ENCODE data around the gene WWC1.
"Not testable (repeated sequence)": the region's sequence is repeated elsewhere in the genome, so short reads cannot be mapped to it uniquely, and the experiment has no call there.

Gene WWC1

DNA sequence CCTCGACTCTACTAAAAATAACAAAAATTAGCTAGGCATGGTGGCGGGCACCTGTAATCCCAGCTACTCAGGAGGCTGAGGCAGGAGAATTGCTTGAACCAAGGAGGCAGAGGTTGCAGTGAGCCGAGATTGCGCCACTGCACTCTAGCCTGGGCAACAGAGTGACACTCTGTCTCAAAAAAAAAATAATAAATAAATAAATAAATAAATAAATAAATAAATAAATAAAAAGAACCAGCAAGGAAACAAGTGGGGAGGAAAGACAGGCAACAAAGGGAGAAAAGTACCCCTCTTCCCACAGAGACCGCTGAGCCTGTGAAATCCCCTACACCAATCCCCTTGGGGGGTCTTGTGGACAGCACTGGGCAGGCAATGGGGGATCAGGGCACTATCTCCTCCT lies 4.6 kb upstream of the WWC1 start:
- DNase-seq: not testable (repeated sequence)

- DNase-seq: no peak
Observed at GRCh38 chr5:168287362-168287761, 4.1 kb upstream of the WWC1 start.

GRCh38 chr5:168288349-168289245 lies 2.8 kb upstream of the WWC1 start:
- DNase-seq: no peak

- no peak for DNase-seq
Observed at GRCh38 chr5:168290902-168291341, 523 bp upstream of the WWC1 start.

DNA sequence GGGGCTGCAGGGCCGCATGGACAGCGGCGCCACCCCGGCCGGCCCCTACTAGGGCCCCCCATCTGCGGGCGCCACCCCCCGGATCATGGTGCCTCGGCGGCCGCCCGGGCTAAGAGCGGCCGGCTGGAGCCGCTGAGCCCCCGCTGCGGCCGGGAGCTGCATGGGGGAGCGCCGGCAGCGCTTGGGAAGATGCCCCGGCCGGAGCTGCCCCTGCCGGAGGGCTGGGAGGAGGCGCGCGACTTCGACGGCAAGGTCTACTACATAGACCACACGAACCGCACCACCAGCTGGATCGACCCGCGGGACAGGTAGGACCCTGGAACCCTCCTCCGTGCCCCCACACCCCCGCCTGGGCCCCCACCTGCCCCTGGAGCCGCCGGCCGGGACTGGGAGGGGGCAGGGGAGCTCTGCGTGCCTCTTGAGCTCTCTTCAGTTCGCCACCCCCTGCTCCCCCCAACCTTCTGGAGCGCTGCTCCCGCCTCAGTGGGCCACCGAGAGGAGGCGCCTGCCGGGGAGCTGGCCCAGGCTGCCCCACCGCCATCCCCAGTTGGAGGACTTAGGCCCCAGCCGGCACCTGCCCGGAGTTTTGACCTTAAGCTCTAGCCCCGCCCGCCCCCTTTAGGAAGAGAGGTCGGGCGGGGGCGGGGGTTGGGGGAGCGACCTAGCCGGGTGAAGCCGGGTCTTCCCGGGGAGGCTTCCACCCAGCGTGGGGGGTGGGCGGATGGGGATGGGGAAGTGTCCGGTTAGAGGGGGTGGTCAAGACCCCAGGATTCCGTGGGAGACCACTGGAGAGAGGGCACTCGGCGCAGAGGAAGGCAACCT lies 730 bp downstream of the WWC1 start:
- no peak for DNase-seq

DNA sequence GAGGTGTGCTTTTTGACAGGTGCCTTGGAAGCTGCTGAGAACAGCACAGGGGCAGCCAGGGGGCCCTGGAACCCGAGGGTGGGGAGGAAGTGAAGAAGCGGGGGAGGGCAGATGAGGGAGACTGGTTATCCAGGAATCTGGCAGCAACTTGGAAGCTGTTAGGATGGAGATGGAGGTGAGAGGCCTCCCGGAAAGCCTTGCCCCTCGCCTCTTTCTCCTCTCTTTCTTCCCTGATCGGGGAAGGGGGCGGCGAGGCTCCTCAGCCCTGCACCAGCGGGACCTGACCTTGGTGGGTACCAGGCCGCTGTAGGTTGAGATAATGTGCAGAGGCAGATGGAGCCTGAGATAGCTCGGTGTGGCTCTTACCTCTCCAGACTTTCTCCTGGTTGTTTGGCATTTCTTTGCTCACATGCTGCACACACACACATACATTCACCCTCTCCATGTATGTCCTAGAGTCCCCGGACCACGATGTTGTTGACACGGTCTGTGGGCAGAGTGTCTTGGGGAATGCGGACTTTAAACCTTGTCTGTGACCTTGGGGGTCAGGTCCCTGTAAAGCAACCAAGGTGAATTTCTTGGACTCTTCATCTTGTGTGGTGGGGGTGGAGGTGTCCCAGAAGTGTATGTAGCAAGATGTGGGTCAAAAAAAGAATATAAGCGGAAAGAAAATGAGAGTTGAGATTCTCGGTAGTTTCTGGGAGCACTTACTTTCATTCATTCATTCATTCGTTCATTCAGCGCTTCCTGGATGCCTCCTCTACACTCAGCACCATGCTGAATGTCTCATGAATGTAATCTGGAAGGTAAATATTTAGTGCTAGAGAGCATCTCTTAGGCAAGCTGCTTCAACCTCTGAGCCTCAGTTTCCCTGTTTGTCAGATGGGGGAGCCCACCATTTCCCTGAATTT lies 1.6 kb downstream of the WWC1 start:
- DNase-seq: no peak

GRCh38 chr5:168295574-168296201 lies 4.2 kb downstream of the WWC1 start:
- DNase-seq: no peak

- DNase-seq: no peak
Observed at GRCh38 chr5:168296682-168297081, 5.2 kb downstream of the WWC1 start.

GRCh38 chr5:168298949-168299348 lies 7.5 kb downstream of the WWC1 start:
- no peak for DNase-seq

DNA sequence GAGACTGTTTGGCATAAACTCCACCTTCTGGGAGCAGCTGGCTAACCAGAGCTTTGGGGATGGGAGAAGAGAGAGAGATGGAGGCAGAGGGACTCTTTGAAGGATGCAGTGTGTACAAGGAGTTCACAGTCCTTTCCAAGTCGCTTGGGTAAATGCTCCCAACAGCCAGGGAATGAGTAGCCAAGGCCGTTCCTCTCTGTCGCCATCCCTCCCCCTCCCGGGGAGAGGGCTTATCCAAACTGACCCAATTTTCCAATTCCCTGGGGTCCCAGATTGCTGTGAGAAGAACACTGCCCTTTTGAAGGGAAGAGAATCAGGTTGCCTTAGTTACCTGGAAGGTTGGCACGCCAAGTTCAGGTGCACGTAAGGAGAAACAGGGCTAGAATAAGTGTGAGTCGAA lies 7.9 kb downstream of the WWC1 start:
- no peak for DNase-seq

DNA sequence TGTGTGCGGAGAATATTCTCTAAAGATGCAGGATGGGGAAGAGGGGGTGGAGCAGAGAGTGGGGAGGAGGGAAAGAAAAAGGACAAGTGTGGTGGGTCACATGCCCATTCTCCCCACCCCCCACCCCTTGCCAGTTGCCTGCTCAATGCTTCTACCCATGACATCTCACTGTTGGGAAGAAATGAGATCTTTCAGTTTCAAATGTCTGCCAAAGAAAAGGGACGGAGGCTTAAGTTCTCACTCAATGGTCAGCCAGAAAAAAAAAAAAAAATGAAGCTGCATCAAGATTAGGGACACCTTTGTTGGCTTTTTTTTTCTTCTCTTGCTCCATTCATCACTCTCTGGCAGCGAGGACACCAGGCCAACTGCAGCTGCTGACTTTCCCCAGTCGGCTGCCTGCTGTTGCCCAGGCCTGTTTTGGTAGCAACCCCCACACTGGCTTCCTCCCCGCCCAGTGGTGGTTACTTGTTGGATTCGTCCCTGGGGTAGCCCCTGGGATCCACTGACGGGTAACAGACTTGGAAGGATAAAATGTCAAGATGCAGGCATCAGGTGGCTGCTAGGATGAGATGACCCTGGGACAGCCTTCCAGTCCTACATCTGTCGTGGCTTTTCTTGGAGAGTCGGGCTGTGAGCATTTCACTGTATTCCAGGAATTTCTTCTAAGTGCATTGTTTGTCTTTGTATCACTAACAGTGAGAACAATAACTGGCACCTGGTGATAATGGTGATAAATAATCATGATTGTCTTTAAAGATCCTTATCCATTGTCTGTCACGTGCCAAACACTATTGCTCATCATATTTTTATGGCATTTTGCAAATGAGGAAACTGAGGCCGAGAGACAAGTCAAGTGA lies 9.1 kb downstream of the WWC1 start:
- DNase-seq: no peak

GRCh38 chr5:168301593-168302390 lies 10.3 kb downstream of the WWC1 start:
- DNase-seq: no peak

- no peak for DNase-seq
Observed at GRCh38 chr5:168302785-168303184, 11.3 kb downstream of the WWC1 start.

DNA sequence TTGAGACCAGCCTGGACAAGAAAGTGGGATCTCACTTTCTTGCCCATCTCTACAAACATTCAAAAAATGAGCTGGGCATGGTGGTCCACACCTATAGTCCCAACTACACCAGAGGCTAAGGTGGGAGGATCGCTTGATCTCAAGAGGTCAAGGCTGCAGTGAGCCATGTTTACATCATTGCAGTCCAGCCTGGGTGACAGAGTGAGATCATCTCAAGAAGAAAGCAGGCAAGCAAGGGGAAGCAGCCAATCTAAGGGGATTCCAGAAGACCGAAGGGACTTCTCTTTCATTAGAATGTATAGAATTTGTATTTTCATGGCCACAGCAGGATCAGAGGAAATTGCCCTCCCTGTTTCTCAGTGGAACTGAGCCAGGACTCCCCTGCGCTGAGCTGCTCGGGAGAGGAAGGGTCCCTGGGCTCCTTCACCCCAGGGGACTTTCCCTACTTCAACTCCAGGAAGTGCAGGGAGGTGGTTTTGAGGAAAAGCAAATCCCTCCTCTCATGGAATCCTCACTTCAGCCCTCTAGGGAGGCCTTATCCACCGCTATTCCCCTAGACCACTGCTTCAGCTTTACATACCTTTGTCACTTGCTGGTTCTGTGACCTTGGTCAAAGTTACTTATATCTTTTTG lies 12.1 kb downstream of the WWC1 start:
- DNase-seq: no peak

GRCh38 chr5:168304349-168304748 lies 12.9 kb downstream of the WWC1 start:
- no peak for DNase-seq

DNA sequence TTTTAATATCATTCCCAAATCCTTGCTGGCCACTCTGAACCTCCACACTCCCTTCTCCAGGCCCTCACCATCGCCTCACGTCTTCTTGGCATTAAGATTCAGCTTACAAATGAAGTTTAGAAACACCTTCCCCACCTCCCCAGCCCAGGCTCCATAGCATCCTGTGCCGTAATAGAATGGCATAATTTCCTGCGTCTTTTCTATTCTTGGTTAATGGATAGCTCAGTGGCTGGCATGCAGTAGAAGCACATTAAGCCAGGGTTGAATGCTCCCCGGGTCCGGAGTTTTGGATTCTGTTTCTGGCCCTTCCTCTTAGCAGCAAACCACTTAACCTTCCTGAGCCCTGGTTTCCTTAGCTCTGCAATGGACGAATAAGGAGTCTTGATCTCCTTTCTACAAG lies 13.8 kb downstream of the WWC1 start:
- no peak for DNase-seq

GRCh38 chr5:168307022-168307421 lies 15.6 kb downstream of the WWC1 start:
- no peak for DNase-seq

- DNase-seq: no peak
Observed at GRCh38 chr5:168307925-168308584, 16.6 kb downstream of the WWC1 start.

DNA sequence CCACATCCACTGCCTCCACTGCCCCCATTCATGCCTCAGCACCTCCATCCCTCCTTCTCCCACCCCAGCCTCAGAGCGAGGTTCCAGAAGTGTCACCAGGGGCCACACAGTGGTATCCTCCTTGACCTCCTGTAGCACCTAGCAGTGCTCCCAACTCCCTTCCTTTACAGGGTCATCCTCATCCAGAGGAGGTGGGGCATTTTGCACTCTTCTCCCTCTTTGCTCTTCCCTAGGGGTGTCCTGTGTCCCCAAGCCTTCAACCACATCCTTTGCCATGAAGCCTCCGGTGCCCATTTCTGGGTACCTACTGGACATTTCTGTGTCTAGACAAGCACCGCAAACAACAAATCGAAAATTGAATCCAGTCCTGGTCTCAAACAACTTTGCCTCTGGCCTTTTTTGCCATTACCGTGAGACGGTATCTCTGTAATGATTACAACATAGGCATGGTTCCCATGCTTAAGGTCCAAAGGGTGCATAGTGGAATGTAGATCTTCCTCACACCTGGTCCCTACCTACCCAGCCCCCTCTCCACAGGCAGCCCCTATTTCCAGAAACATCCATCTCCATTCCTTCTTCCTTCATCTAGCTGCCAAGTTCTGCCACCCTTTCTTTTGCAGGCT lies 17.6 kb downstream of the WWC1 start:
- no peak for DNase-seq

Measured in activated CD8-positive, alpha-beta memory T cell treated with anti-CD3 and anti-CD28 coated beads, Interleukin-2, amount 50 U/mL, for 48 hours (primary cell).